Ectodermal cell (in vitro differentiated cells): ENCODE measurements around the gene ANO9.

ENCODE experiments used
- H3K27ac ChIP-seq: 2 replicates; pipeline ENCODE4 v1.7.0; 2013; ENCODE audit warnings: mild to moderate bottlenecking, low read depth, low read length; ENCODE audit not compliant: insufficient read depth, poor library complexity, severe bottlenecking
- H3K27me3 ChIP-seq: 2 replicates; pipeline ENCODE4 v1.7.0; 2013; ENCODE audit warnings: mild to moderate bottlenecking, low read length; ENCODE audit not compliant: insufficient read depth, control insufficient read depth, poor library complexity, severe bottlenecking
- H3K36me3 ChIP-seq: one replicate; pipeline ENCODE4 v1.7.0; 2013; ENCODE audit warnings: low read length; ENCODE audit not compliant: control insufficient read depth, insufficient read depth
- H3K4me1 ChIP-seq: one replicate; pipeline ENCODE4 v1.7.0; 2013; ENCODE audit warnings: low read length; ENCODE audit not compliant: control insufficient read depth, insufficient read depth
- H3K4me3 ChIP-seq: 2 replicates; pipeline ENCODE4 v1.7.0; 2013; ENCODE audit warnings: low read depth, low read length, control low read depth; ENCODE audit not compliant: insufficient read depth
- H3K9me3 ChIP-seq: 2 replicates; pipeline ENCODE4 v1.7.0; 2013; ENCODE audit warnings: mild to moderate bottlenecking, low read length, moderate library complexity; ENCODE audit not compliant: control insufficient read depth
- WGBS, 2 experiments: methylation state at CpG; one replicate each; pipeline ENCODE4 v1.1.7; 2013; ENCODE audit warnings: missing lambda C conversion rate in 2 of 2; 5-methylcytosine and 5-hydroxymethylcytosine counted together

ANO9 gene

GRCh38 chr11:422249-422656, 19.6 kb downstream of the ANO9 start:
- WGBS, 2 experiments, result 82 to 85% methylated on average over 10 of the region's 10 CpGs
- Histone ChIP-seq H3K27me3 (peaks cover 39% of the 10 kb centered on the region), H3K9me3 (no peaks in the 10 kb centered on the region), H3K4me3 (no peak overlapping the region), H3K4me1 (no peaks in the 10 kb centered on the region), H3K36me3 (no peaks in the 10 kb centered on the region), H3K27ac (no peak overlapping the region)

GRCh38 chr11:420911-421321, 20.9 kb downstream of the ANO9 start:
- Histone ChIP-seq H3K27ac (no peak overlapping the region), H3K27me3 (peaks cover 53% of the 10 kb centered on the region), H3K4me1 (no peaks in the 10 kb centered on the region), H3K36me3 (no peaks in the 10 kb centered on the region), H3K9me3 (no peaks in the 10 kb centered on the region), H3K4me3 (no peak overlapping the region)
- WGBS, 2 experiments, result 95% methylated on average over 21 of the region's 21 CpGs

- H3K9me3 ChIP-seq, result no peaks in the 10 kb centered on the region
- peaks cover 55% of the 10 kb centered on the region for H3K27me3 ChIP-seq
- H3K4me1 ChIP-seq, result peaks cover 5% of the 10 kb centered on the region
- H3K27ac ChIP-seq, result no peak overlapping the region
- no peaks in the 10 kb centered on the region for H3K36me3 ChIP-seq
- H3K4me3 ChIP-seq, result no peak overlapping the region
- WGBS, 2 experiments, result 92 to 94% methylated on average over 71 of the region's 71 CpGs
These were observed 21.5 kb downstream of the ANO9 start for GRCh38 chr11:420054-420910.

GRCh38 chr11:419248-420005, 22.4 kb downstream of the ANO9 start:
- H3K27ac ChIP-seq, result no peak overlapping the region
- H3K4me3 ChIP-seq, result no peak overlapping the region
- no peaks in the 10 kb centered on the region for H3K36me3 ChIP-seq
- WGBS, 2 experiments, result 87% methylated on average over 20 of the region's 20 CpGs
- H3K9me3 ChIP-seq, result no peaks in the 10 kb centered on the region
- H3K27me3 ChIP-seq, result peaks cover 54% of the 10 kb centered on the region
- H3K4me1 ChIP-seq, result peaks cover 6% of the 10 kb centered on the region

GRCh38 chr11:418343-419247, 23.2 kb downstream of the ANO9 start:
- Histone ChIP-seq H3K4me3 (no peak overlapping the region), H3K9me3 (no peaks in the 10 kb centered on the region), H3K4me1 (peaks cover 6% of the 10 kb centered on the region), H3K27ac (no peak overlapping the region), H3K36me3 (no peaks in the 10 kb centered on the region), H3K27me3 (peaks cover 55% of the 10 kb centered on the region)
- WGBS, 2 experiments, result 92 to 94% methylated on average over 30 of the region's 30 CpGs

- Histone ChIP-seq H3K27me3 (peaks cover 63% of the 10 kb centered on the region), H3K4me3 (peak overlapping the region; percentile 41), H3K36me3 (no peaks in the 10 kb centered on the region), H3K27ac (no peak overlapping the region), H3K9me3 (no peaks in the 10 kb centered on the region), H3K4me1 (peaks cover 6% of the 10 kb centered on the region)
- WGBS, 2 experiments, result 76 to 77% methylated on average over 19 of the region's 19 CpGs
These were observed 24.0 kb downstream of the ANO9 start for GRCh38 chr11:417652-418342.

- Histone ChIP-seq H3K4me1 (peaks cover 6% of the 10 kb centered on the region), H3K27ac (no peak overlapping the region), H3K9me3 (no peaks in the 10 kb centered on the region), H3K4me3 (peak overlapping the region; percentile 41), H3K27me3 (peaks cover 64% of the 10 kb centered on the region), H3K36me3 (no peaks in the 10 kb centered on the region)
- WGBS, 2 experiments, result 1 to 2% methylated on average over 97 of the region's 97 CpGs
These were observed 24.8 kb downstream of the ANO9 start for GRCh38 chr11:416757-417621.

GRCh38 chr11:416051-416756, 25.6 kb downstream of the ANO9 start:
- no peak overlapping the region for H3K27ac ChIP-seq
- peaks cover 6% of the 10 kb centered on the region for H3K4me1 ChIP-seq
- no peaks in the 10 kb centered on the region for H3K36me3 ChIP-seq
- 31 to 33% methylated on average over 45 of the region's 45 CpGs for WGBS, 2 experiments
- H3K27me3 ChIP-seq, result peaks cover 64% of the 10 kb centered on the region
- H3K4me3 ChIP-seq, result peak overlapping the region; percentile 41
- no peaks in the 10 kb centered on the region for H3K9me3 ChIP-seq
